ENCODE results near the gene TNFRSF21. TPM values are rescaled to one million over a fixed set of nuclear protein-coding genes. Genes with fewer than 3 reads are reported as not detected.

TNFRSF21 gene
- total and polyA plus RNA-seq, 9 of the 15 experiments (the other 6 are each of a cell fraction or from before 2014, with no cell fraction given): 0.63 to 5.7 (median 2.2) TPM

GRCh38 chr6:47277702-47278101, 32.0 kb downstream of the TNFRSF21 start (continued):
- TF ChIP-seq ZNF318 (IDR thresholded peaks at IDR 0.05; ENCODE audit: borderline replicate concordance in 1 of 2, low read depth in 1 of 2) (no peak), DACH1 (IDR thresholded peaks at IDR 0.05; ENCODE audit: partially characterized antibody) (no peak)

GRCh38 chr6:47276377-47276776, 33.3 kb downstream of the TNFRSF21 start:
- ChIA-PET CTCF (ENCODE audit: low intra/inter-chr PET ratio) (no interaction called here), POLR2A (interaction anchor here (0.7 to 1.0 kb wide), 2 partner anchors 12 to 16 kb away, joined by 3 read pairs; no protein-coding TSS in a partner anchor)
- Histone ChIP-seq H2AFZ (ENCODE audit: low read depth, low read length) (no peak overlapping the region), H3K4me1 (replicated peaks in 1 of 2; ENCODE audit: control insufficient read depth in 2 of 2, insufficient read depth in 2 of 2, low read length in 2 of 2) (no peaks in the 10 kb centered on the region), H3K79me2 (ENCODE audit: control insufficient read depth, insufficient read depth, low read length) (no peaks in the 10 kb centered on the region), H4K20me1 (replicated peaks; ENCODE audit: control insufficient read depth, insufficient read depth, low read length) (no peaks in the 10 kb centered on the region), H3K4me2 (ENCODE audit: insufficient read depth, low read length) (no peak overlapping the region), H3K27ac (ENCODE audit: extremely low read depth, low read depth, low read length) (no peak overlapping the region), H3K9me3 (replicated peaks; ENCODE audit: control insufficient read depth, insufficient read depth, low read depth, low read length) (no peaks in the 10 kb centered on the region), H3K27me3 (ENCODE audit: control insufficient read depth in 2 of 2, insufficient read depth in 2 of 2, low read length in 2 of 2) (no peaks in the 10 kb centered on the region), H3K9ac (ENCODE audit: insufficient read depth in 1 of 2, low read depth in 2 of 2, low read length in 2 of 2) (no peak overlapping the region), H3K9me1 (ENCODE audit: control insufficient read depth, insufficient read depth, low read length) (no peaks in the 10 kb centered on the region), H3K36me3 (ENCODE audit: control insufficient read depth, insufficient read depth, low read length) (no peaks in the 10 kb centered on the region), H3K4me3 (no peak overlapping the region)
- 25% methylated on average over 3 of the region's 3 CpGs for WGBS (ENCODE audit: insufficient coverage, low coverage, missing lambda C conversion rate)
- FAIRE-seq: no peak
- in situ Hi-C loops (cut with MboI): no loop called here
- ATAC-seq: no peak
- no peak for DNase-seq (ENCODE audit: extremely low read depth in 1 of 4, low spot score in 3 of 4)
- intact Hi-C loops (cut with micrococcal nuclease): no loop called here
- BruUV-seq (replicated peaks): no TSS peak
- no peak for TF ChIP-seq NBN (IDR thresholded peaks at IDR 0.05; ENCODE audit: low read depth)
